Thoracic aorta (tissue), 2 donors: ENCODE measurements around the gene CCDC17. TPM values are rescaled to one million over a fixed set of nuclear protein-coding genes. Genes with fewer than 3 reads are reported as not detected.
"Not testable (repeated sequence)": the region's sequence is repeated elsewhere in the genome, so short reads cannot be mapped to it uniquely, and the experiment has no call there.

ENCODE experiments used
- ATAC-seq: fragments of 150-250 bp; one replicate; pipeline ENCODE4 v1.8.0; 2017; ENCODE audit warnings: low read depth; ENCODE audit not compliant: insufficient number of reproducible peaks, low FRiP score
- DNase-seq: peaks from one replicate; pipeline ENCODE4 v3.0.0-alpha.2; 2020; ENCODE audit warnings: low spot score
- H3K27ac ChIP-seq, 2 donors: fragments of 200-600 bp; sonication (generic); 1 replicate in 1 of 2; 2 replicates in 1 of 2; pipeline ENCODE4 v1.5.1; 2016; ENCODE audit warnings: mild to moderate bottlenecking in 2 of 2, moderate library complexity in 2 of 2
- H3K27me3 ChIP-seq: fragments of 200-600 bp; sonication (generic); replicated peaks from 2 replicates; pipeline ENCODE4 v1.6.0; 2016; ENCODE audit warnings: mild to moderate bottlenecking; ENCODE audit not compliant: insufficient read depth
- H3K36me3 ChIP-seq: fragments of 200-600 bp; sonication (generic); one replicate; pipeline ENCODE4 v1.5.1; 2016
- H3K4me1 ChIP-seq, 2 donors: fragments of 200-600 bp; sonication (generic); 1 replicate in 1 of 2; 2 replicates in 1 of 2; pipeline versions ENCODE4 v1.5.1 to v1.6.0; 2016; ENCODE audit warnings: low read depth in 2 of 2, mild to moderate bottlenecking in 1 of 2; ENCODE audit not compliant: control insufficient read depth in 1 of 2
- H3K4me3 ChIP-seq: fragments of 200-600 bp; sonication (generic); 2 replicates; pipeline ENCODE4 v1.5.1; 2016; ENCODE audit warnings: mild to moderate bottlenecking
- H3K9me3 ChIP-seq: fragments of 200-600 bp; sonication (generic); 2 replicates; pipeline ENCODE4 v1.5.1; 2016
- CTCF ChIP-seq: fragments of 200-600 bp; sonication (generic); IDR thresholded peaks from one replicate; pipeline ENCODE4 v1.5.1; 2019; ENCODE audit warnings: antibody characterized with exemption
- total RNA-seq, 2 donors: library from RNA; depleted of rRNA; stranded (reverse); fragments of >200 nt; gene quantifications; one replicate each; pipeline versions ENCODE4 v1.1.0 to v1.2.3, GENCODE V29; 2016

Gene CCDC17
- total RNA-seq, 2 donors from 2014 or later: 2.2 to 4.0 TPM

- Histone ChIP-seq H3K4me1 (peaks cover 4% of the 10 kb centered on the region in 2 donors), H3K4me3 (no peak overlapping the region), H3K27ac (no peak overlapping the region), H3K36me3 (peaks cover 13% of the 10 kb centered on the region), H3K9me3 (no peaks in the 10 kb centered on the region), H3K27me3 (no peaks in the 10 kb centered on the region)
- ATAC-seq (no peak), DNase-seq (no peak)
- TF ChIP-seq CTCF: no peak
Observed at GRCh38 chr1:45607404-45608074, 16.3 kb downstream of the CCDC17 start.

DNA sequence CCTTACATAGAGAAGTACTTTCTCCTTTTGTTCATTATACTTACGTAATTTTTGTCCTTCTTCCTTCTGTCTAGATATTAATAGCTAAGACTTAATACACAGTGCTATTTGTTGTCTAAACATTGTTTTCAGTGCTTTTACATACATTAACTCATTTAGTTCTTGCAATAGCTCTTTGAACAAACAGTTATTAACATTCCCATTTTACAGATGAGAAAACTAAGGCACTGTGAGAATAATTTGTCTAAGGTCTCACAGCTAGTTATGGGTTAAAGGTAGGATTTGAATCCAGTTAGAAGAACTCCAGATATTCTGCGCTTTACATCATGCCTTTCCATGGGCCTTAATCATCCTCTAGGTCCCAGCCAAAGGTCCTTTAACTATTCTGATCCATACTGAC is 19.6 kb downstream of the CCDC17 start:
- DNase-seq (no peak), ATAC-seq (no peak)
- peaks cover 13% of the 10 kb centered on the region for H3K36me3 ChIP-seq
- H3K27me3 ChIP-seq: no peaks in the 10 kb centered on the region
- no peak for TF ChIP-seq CTCF
- H3K4me3 ChIP-seq: no peak overlapping the region
- H3K4me1 ChIP-seq: peaks cover 4 to 5% of the 10 kb centered on the region in 2 donors
- H3K9me3 ChIP-seq: no peaks in the 10 kb centered on the region
- H3K27ac ChIP-seq: no peak overlapping the region

- H3K27ac ChIP-seq, DNase-seq, H3K4me3 ChIP-seq, H3K27me3 ChIP-seq, H3K9me3 ChIP-seq, ATAC-seq, H3K4me1 ChIP-seq: not testable (repeated sequence)
- peaks cover 10% of the 10 kb centered on the region for H3K36me3 ChIP-seq
Observed at GRCh38 chr1:45596765-45597164, 27.1 kb downstream of the CCDC17 start.

GRCh38 chr1:45594412-45594811 is 29.4 kb downstream of the CCDC17 start:
- Histone ChIP-seq H3K4me3 (no peak overlapping the region), H3K27ac (no peak overlapping the region), H3K9me3 (no peaks in the 10 kb centered on the region), H3K27me3 (no peaks in the 10 kb centered on the region), H3K4me1 (peaks cover 0 to 6% of the 10 kb centered on the region in 2 donors), H3K36me3 (peaks cover 10% of the 10 kb centered on the region)
- no peak for TF ChIP-seq CTCF
- DNase-seq: no peak
- ATAC-seq: no peak

DNA sequence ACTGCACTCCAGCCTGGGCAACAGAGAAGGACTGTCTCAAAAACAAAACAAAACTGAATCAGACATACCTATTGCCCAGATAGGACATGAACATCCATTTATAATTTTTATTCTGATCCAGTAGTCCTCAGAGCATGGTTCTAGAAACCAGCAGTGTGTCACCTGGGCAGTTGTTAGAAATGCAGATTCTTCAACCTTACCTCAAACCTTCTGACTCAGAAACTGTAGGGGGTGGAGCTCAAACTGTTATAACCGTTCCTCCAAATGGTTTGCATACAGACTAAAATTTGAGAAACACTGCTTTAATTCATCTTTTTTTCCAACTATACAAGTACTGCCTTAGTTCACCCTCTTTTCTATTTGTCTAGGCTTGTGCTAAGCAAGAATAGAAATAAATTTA is 34.0 kb downstream of the CCDC17 start:
- ATAC-seq: no peak

More for the DNA sequence above, 34.0 kb downstream of the CCDC17 start:
- Histone ChIP-seq H3K27ac (peak overlapping the region in 1 of 2 donors; percentile 47), H3K9me3 (no peaks in the 10 kb centered on the region), H3K27me3 (no peaks in the 10 kb centered on the region), H3K36me3 (peaks cover 4% of the 10 kb centered on the region), H3K4me1 (peaks cover 7 to 27% of the 10 kb centered on the region in 2 donors), H3K4me3 (peak overlapping the region; percentile 62)
- no peak for TF ChIP-seq CTCF
- no peak for DNase-seq
